HG03139 (cell line): ENCODE results near the gene POLA2.
"Not testable (repeated sequence)": the region's sequence is repeated elsewhere in the genome, so short reads cannot be mapped to it uniquely, and the experiment has no call there.

Experiments used
- ATAC-seq: cut with Tn5 transposase; IDR thresholded peaks from one replicate; pipeline ENCODE4 v1.9.1; 2021; ENCODE audit not compliant: unreplicated experiment

POLA2 gene

GRCh38 chr11:65327021-65327420 lies 65.3 kb downstream of the POLA2 start:
- no peak for ATAC-seq

GRCh38 chr11:65329478-65329877 lies 67.7 kb downstream of the POLA2 start:
- ATAC-seq, result no peak

GRCh38 chr11:65329944-65330403 lies 68.2 kb downstream of the POLA2 start:
- no peak for ATAC-seq

- no peak for ATAC-seq
Observed at GRCh38 chr11:65330544-65330943, 68.8 kb downstream of the POLA2 start.

DNA sequence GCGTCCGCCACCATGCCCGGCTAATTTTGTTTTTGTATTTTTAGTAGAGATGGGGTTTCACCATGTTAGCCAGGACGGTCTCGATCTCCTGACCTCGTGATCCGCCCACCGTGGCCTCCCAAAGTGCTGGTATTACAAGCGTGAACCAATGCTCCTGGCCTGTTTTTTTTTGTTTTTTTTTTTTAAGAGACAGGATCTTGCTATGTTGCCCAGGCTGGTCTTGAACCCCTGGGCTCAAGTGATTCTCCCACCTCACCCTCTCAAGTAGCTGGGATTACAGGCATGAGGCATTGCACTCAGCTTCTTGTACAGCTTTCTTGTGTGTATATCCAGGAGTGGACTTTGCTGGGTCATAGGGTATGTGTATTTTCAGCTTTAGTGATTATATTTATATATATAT lies 70.8 kb downstream of the POLA2 start:
- not testable (repeated sequence) for ATAC-seq

DNA sequence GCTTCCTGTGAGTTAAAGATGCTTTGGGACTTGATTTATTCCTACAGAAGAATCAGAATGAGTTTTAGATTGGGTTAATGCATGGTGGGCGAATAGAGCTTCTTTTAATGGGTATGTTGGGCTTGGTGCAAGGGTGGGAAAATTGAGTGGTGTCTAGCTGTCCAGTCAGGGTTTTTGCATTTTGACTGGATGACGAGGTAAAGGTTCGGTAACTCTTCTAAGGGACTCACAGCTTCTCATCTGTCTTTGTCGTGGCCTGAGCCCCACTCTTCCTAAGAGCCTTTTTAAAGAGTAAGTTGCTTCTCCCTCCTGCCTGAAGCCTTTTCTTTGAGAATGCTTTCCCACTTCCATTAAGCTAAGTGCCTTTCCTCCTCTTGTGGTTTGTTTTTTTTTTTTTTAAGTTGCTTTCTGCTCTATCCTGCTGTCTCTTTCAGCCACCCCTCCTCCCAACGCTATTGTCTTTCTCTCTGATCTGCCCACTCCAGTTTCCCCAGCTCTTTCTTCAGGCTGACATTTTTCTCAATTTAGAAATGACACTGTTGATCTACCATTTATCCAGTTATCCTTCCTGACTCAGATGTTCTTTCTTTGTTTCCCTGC lies 73.0 kb downstream of the POLA2 start:
- no peak for ATAC-seq

DNA sequence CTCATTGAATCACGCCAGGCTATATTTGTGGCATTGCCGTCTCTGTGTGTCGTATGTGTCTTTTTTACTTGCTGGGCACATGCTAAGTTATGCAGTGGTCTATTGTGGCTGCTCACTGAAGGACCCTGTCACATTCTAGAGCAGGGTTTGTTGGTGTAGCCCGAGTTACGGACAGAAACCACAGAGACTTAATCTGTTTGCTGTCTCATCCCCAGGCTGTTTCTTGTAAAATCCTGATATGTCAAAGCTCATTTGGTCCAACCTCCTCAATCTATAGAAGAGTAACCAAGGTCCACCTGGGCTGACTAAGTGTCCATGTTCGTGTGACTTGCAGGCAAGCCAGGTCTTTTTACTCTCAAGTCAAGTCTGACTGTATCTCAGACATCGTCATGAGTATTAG lies 76.9 kb downstream of the POLA2 start:
- ATAC-seq, result no peak

GRCh38 chr11:65340226-65340625 lies 78.5 kb downstream of the POLA2 start:
- ATAC-seq, result no peak

DNA sequence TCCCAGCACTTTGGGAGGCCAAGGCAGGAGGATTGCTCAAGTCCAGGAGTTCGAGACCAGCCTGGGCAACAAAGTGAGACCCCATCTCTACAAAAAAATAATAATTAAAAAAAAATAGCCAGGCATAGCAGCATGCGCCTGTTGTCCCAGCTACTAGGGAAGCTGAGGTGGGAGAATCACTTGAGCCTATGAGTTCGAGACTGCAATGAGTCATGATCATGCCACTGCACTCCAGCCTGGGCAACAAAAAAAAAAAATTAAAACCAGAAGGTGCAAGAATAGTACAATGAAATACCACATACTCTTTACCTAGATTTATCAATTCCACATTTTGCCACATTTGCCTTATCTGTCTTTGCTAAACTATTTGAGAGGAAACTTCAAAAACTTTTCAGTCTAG lies 80.1 kb downstream of the POLA2 start:
- no peak for ATAC-seq
